Measurements from ENCODE around the gene RFFL. TPM values are rescaled to one million over a fixed set of nuclear protein-coding genes. Genes with fewer than 3 reads are reported as not detected.

RFFL gene
- total and polyA plus RNA-seq, 2 donors (not counting 1 experiment from before 2014, with no cell fraction given) = 13.6 to 36.9 TPM

DNA sequence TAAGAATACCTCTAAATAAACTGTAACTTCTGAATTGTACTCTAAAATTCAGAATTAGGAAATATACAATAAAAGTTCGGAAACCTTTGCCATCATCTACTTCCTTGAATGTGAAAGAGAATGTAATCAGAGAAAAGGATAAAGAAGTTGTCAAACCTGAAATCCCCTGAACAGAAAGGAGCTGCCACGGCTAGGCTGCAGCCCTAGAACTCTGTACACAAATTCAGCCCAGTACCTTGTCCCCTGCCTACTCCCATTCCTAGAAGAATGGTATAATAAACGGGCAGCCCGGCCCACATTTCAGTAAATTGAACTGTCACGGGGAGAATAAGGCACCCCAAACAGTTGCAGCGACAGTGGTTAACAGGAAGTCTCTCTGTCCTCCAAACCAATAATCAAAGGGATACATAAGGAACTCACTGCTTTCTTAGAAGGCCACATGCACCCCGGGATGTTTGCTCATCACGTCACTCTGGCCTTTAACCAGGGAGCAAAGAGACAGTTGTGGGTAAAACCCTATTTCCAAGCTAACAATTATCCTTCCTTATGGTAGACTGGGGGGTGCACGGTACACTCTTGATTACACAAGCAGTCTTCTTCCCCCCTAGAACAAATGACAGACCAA, 24.3 kb upstream of the RFFL start:
- H3K4me1 Mint-ChIP-seq = peaks cover 40% of the 10 kb centered on the region
- H3K4me3 ChIP-seq (ENCODE audit: control extremely low read depth in 1 of 5, extremely low read depth in 1 of 5, insufficient read depth in 1 of 5, low read depth in 2 of 5, low read length in 4 of 5) = peak overlapping the region; percentile 26 to 86 (median 75)
- no peaks in the 10 kb centered on the region for H3K9me3 ChIP-seq (ENCODE audit: control extremely low read depth in 1 of 3, control insufficient read depth in 2 of 3, insufficient read depth in 1 of 3, low read length in 2 of 3)
- H3K36me3 ChIP-seq (replicated peaks in 1 of 2; ENCODE audit: control extremely low read depth in 1 of 2, control insufficient read depth in 1 of 2, extremely low read depth in 1 of 2, insufficient read depth in 2 of 2, low read length in 1 of 2) = no peaks in the 10 kb centered on the region
- H3K4me2 ChIP-seq (replicated peaks; ENCODE audit: low read depth, low read length, poor library complexity, severe bottlenecking) = peak overlapping the region; percentile 87
- peak overlapping the region; percentile 94 for H3K4me3 Mint-ChIP-seq
- ChIA-PET POLR2A (interaction anchor here (0.6 kb wide), 1 partner anchor 18 kb away, joined by 3 read pairs; no protein-coding TSS in a partner anchor), CTCF (interaction anchor here (1.0 to 1.9 kb wide), 6 partner anchors 13 to 127 kb away, joined by 3 to 10 read pairs (median 3); partner anchors contain the start of genes CCT6B, RFFL and ZNF830)
- peak; percentile 67 for DNase-seq
- peak overlapping the region; percentile 94 for H3K27ac Mint-ChIP-seq
- H3K27me3 ChIP-seq (replicated peaks in 1 of 4; ENCODE audit: control extremely low read depth in 1 of 4, control insufficient read depth in 3 of 4, insufficient read depth in 4 of 4, low read length in 3 of 4) = no peaks in the 10 kb centered on the region
- ATAC-seq (ENCODE audit: low read depth) = no peak
- no peaks in the 10 kb centered on the region for H3K9me3 Mint-ChIP-seq (ENCODE audit: insufficient read depth)
- no peaks in the 10 kb centered on the region for H3K27me3 Mint-ChIP-seq
- peak overlapping the region; percentile 91 to 92 for H3K27ac ChIP-seq (ENCODE audit: low read length in 2 of 2)
- peaks cover 17 to 24% of the 10 kb centered on the region in 2 donors for H3K4me1 ChIP-seq (ENCODE audit: control insufficient read depth in 2 of 2, insufficient read depth in 2 of 2, low read length in 2 of 2)
- no peaks in the 10 kb centered on the region for H4K20me1 ChIP-seq (ENCODE audit: control insufficient read depth, insufficient read depth, low read length, poor library complexity, severe bottlenecking)
- H2AFZ ChIP-seq (ENCODE audit: insufficient read depth, low read depth, low read length, poor library complexity, severe bottlenecking) = peak overlapping the region; percentile 68
- TF ChIP-seq, protein P1, sequence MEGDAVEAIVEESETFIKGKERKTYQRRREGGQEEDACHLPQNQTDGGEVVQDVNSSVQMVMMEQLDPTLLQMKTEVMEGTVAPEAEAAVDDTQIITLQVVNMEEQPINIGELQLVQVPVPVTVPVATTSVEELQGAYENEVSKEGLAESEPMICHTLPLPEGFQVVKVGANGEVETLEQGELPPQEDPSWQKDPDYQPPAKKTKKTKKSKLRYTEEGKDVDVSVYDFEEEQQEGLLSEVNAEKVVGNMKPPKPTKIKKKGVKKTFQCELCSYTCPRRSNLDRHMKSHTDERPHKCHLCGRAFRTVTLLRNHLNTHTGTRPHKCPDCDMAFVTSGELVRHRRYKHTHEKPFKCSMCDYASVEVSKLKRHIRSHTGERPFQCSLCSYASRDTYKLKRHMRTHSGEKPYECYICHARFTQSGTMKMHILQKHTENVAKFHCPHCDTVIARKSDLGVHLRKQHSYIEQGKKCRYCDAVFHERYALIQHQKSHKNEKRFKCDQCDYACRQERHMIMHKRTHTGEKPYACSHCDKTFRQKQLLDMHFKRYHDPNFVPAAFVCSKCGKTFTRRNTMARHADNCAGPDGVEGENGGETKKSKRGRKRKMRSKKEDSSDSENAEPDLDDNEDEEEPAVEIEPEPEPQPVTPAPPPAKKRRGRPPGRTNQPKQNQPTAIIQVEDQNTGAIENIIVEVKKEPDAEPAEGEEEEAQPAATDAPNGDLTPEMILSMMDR (IDR thresholded peaks at IDR 0.05) = no peak
- intact Hi-C loops (cut with micrococcal nuclease) = loop anchor here (1.0 to 2.0 kb wide), 4 partner anchors 25 to 499 kb away; partner anchors contain the start of genes AP2B1 and RFFL
- H3K79me2 ChIP-seq (ENCODE audit: control insufficient read depth, insufficient read depth, low read length) = peaks cover 63% of the 10 kb centered on the region
- H3K9ac ChIP-seq (ENCODE audit: low read length) = peak overlapping the region; percentile 73
- 0% methylated on average over 1 of the region's 9 CpGs for WGBS (ENCODE audit: insufficient coverage)

DNA sequence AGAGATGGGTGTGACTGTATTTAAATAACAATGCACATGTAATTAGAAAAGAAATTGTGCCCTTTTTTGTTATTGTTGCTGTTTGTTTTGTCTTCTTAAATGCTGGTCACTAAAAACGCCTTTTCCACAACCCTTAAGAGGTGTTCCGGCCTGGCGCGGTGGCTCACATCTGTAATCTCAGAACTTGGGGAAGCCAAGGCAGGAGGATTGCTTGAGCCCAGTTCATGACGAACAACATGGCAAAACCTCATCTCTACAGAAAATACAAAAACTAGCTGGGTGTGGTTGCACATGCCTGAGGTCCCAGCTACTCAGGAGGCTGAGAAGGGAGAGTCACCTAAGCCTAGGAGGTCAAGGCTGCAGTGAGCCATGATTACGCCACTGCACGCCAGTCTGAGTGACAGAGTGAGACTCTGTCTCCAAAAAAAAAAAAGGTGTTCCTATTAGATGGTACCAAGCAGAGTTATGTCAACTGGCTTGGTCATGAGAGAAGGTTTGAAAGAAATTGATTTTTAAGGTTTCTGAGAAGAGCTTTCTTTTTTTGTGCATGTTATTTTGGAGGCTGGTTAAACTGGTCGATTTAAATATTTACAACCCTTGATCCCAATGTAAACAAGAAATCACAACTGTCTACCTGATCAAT, 23.5 kb upstream of the RFFL start:
- Histone ChIP-seq H2AFZ (ENCODE audit: insufficient read depth, low read depth, low read length, poor library complexity, severe bottlenecking) (no peak overlapping the region), H3K4me3 (ENCODE audit: control extremely low read depth in 1 of 5, extremely low read depth in 1 of 5, insufficient read depth in 1 of 5, low read depth in 2 of 5, low read length in 4 of 5) (no peak overlapping the region), H4K20me1 (ENCODE audit: control insufficient read depth, insufficient read depth, low read length, poor library complexity, severe bottlenecking) (no peaks in the 10 kb centered on the region), H3K79me2 (ENCODE audit: control insufficient read depth, insufficient read depth, low read length) (peaks cover 71% of the 10 kb centered on the region), H3K36me3 (replicated peaks in 1 of 2; ENCODE audit: control extremely low read depth in 1 of 2, control insufficient read depth in 1 of 2, extremely low read depth in 1 of 2, insufficient read depth in 2 of 2, low read length in 1 of 2) (no peaks in the 10 kb centered on the region), H3K4me1 (ENCODE audit: control insufficient read depth in 2 of 2, insufficient read depth in 2 of 2, low read length in 2 of 2) (peaks cover 25 to 30% of the 10 kb centered on the region in 2 donors), H3K4me2 (replicated peaks; ENCODE audit: low read depth, low read length, poor library complexity, severe bottlenecking) (peak overlapping the region; percentile 87), H3K9ac (ENCODE audit: low read length) (no peak overlapping the region), H3K9me3 (ENCODE audit: control extremely low read depth in 1 of 3, control insufficient read depth in 2 of 3, insufficient read depth in 1 of 3, low read length in 2 of 3) (no peaks in the 10 kb centered on the region), H3K27ac (ENCODE audit: low read length in 2 of 2) (peak overlapping the region in 1 of 2 donors; percentile 92), H3K27me3 (replicated peaks in 1 of 4; ENCODE audit: control extremely low read depth in 1 of 4, control insufficient read depth in 3 of 4, insufficient read depth in 4 of 4, low read length in 3 of 4) (no peaks in the 10 kb centered on the region)
- TF ChIP-seq, protein P1 (IDR thresholded peaks at IDR 0.05) = no peak
- TF ChIP-seq EZH2 (IDR thresholded peaks at IDR 0.05; ENCODE audit: borderline replicate concordance, insufficient read depth, low read depth, low read length, poor library complexity, severe bottlenecking) = no peak
- H3K9me3 Mint-ChIP-seq (ENCODE audit: insufficient read depth) = no peaks in the 10 kb centered on the region
- WGBS (ENCODE audit: insufficient coverage) = 94% methylated on average over 5 of the region's 8 CpGs
- DNase-seq = no peak
- ATAC-seq (ENCODE audit: low read depth) = no peak
- H3K27ac Mint-ChIP-seq = peak overlapping the region; percentile 94
- H3K4me1 Mint-ChIP-seq = peaks cover 48% of the 10 kb centered on the region
- H3K27me3 Mint-ChIP-seq = no peaks in the 10 kb centered on the region
- CTCF ChIA-PET = interaction anchor here (1.1 to 1.9 kb wide), 4 partner anchors 12 to 87 kb away, joined by 3 to 10 read pairs (median 4); no protein-coding TSS in a partner anchor
- H3K4me3 Mint-ChIP-seq = peak overlapping the region; percentile 94
- POLR2A ChIA-PET = interaction anchor here (0.9 kb wide), 1 partner anchor 17 kb away, joined by 4 read pairs; no protein-coding TSS in a partner anchor
- intact Hi-C loops (cut with micrococcal nuclease) = no loop called here

Measured in B cell (primary cell).